ENCODE results near the gene ARFGAP3.
A peak's percentile ranks its signal among the peaks of the same experiment; 100 is the strongest.

ARFGAP3 gene

DNA sequence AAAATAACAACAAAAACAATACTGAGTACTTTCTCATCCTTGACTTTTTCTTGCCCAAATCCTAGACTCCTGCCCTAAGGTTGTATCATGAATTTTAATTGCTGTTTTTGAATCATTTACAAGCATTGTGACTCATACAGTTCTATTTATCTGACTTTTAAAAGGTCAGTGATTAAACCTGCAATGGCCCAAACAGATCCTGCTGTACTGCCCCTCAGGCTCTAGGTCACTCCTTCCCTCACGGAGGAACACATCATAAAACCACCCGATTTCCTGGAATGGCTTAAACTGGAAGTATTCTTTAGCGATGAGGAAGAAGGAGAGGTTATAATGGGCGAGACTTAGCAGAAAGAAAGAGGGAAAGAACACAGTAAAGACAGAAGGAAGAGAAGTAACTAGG is 12.3 kb downstream of the ARFGAP3 start:
- TF ChIP-seq, protein P1, sequence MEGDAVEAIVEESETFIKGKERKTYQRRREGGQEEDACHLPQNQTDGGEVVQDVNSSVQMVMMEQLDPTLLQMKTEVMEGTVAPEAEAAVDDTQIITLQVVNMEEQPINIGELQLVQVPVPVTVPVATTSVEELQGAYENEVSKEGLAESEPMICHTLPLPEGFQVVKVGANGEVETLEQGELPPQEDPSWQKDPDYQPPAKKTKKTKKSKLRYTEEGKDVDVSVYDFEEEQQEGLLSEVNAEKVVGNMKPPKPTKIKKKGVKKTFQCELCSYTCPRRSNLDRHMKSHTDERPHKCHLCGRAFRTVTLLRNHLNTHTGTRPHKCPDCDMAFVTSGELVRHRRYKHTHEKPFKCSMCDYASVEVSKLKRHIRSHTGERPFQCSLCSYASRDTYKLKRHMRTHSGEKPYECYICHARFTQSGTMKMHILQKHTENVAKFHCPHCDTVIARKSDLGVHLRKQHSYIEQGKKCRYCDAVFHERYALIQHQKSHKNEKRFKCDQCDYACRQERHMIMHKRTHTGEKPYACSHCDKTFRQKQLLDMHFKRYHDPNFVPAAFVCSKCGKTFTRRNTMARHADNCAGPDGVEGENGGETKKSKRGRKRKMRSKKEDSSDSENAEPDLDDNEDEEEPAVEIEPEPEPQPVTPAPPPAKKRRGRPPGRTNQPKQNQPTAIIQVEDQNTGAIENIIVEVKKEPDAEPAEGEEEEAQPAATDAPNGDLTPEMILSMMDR (IDR thresholded peaks at IDR 0.05; ENCODE audit: extremely low read depth, missing control alignments) = no peak
- no peak for DNase-seq (ENCODE audit: low spot score)

DNA sequence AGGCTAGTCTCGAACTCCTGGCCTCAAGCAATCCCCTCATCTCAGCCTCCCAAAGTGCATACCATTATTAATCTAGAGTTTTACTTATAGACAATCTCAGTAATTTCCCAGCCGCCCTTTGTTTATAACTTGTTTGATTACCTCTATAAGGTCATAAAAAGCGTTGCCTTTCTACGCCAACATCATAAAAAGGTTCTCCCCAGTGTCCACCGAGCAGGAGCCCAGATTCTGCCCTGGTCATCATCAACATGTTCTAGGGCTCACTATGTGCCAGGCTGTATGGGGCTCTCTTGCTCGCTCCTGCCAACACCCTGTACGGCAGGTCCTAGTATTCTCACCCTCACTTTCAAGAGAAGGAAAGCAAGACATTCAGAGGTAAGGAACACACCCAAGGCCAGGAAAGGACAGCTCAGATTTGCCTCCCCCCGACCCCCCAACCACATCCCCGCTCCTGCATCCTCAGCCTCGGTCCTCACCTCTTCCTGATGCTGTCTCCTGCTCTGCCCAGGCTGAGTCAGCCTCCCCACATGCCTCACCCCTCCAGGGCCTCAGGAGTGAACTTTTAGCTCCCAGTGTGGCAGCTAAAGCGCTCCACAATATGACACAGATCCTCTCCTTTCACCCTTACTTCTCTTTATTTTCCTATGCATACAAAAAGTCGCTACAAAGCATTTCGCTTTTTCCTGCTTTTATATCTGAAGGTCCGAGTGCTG is 14.3 kb downstream of the ARFGAP3 start:
- no peak for DNase-seq (ENCODE audit: low spot score)
- TF ChIP-seq, protein P1 (IDR thresholded peaks at IDR 0.05; ENCODE audit: extremely low read depth, missing control alignments) = no peak

DNA sequence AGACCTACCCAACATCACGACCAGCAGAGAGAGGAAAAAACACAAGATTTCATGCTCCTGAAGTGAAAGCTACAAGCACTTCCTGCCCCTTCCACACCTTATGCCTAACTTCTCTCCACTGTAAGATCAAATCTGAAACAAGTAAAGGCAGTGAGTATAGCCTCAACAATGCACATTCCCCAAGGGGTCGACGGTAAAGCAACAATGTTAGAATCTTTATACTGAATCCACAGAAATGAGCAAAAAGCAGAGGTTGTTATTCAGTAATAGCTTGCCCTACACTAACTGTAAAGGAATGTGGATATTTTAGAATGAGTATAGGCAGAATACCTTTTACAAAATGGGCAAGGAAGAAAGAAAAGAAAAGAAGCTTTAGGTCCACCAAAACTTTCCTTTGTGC is 15.6 kb downstream of the ARFGAP3 start:
- TF ChIP-seq, protein P1 (IDR thresholded peaks at IDR 0.05; ENCODE audit: extremely low read depth, missing control alignments) = no peak
- no peak for DNase-seq (ENCODE audit: low spot score)

DNA sequence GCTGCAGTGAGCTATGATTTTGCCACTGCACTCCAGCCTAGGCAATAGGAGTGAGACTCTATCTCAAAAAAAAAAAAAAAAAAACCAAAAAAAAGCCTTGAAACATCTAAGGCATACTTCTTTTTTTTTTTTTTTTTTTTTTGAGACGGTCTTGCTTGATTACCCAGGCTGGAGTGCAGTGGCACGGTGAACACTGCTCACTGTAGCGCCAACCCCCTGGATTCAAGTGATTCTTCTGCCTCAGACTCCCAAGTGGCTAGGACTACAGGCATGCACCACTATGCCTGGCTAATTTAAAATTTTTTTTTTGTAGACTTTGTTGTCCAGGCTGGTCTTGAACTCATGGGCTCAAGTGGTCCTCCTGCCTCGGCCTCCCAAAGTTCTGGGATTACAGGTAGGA is 19.5 kb downstream of the ARFGAP3 start:
- no peak for DNase-seq (ENCODE audit: low spot score)
- TF ChIP-seq, protein P1 (IDR thresholded peaks at IDR 0.05; ENCODE audit: extremely low read depth, missing control alignments) = no peak

DNA sequence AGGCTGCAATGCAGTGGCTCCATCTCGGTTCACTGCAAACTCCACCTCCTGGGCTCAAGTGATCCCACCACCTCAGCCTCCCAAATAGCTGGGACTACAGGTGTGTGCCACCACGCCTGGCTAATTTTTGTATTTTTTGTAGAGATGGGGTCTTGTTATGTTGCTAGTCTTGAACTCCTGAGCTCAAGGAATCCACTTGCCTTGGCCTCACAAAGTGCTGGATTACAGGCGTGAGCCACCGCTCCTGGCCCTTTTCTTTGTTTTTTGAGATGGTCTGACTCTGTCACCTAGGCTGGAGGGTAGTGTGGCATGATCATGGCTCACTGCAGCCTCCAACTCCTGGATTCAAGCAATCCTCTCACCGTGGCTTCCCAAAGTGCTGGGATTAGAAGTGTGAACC is 21.0 kb downstream of the ARFGAP3 start:
- no peak for DNase-seq (ENCODE audit: low spot score)
- TF ChIP-seq, protein P1 (IDR thresholded peaks at IDR 0.05; ENCODE audit: extremely low read depth, missing control alignments) = no peak

DNA sequence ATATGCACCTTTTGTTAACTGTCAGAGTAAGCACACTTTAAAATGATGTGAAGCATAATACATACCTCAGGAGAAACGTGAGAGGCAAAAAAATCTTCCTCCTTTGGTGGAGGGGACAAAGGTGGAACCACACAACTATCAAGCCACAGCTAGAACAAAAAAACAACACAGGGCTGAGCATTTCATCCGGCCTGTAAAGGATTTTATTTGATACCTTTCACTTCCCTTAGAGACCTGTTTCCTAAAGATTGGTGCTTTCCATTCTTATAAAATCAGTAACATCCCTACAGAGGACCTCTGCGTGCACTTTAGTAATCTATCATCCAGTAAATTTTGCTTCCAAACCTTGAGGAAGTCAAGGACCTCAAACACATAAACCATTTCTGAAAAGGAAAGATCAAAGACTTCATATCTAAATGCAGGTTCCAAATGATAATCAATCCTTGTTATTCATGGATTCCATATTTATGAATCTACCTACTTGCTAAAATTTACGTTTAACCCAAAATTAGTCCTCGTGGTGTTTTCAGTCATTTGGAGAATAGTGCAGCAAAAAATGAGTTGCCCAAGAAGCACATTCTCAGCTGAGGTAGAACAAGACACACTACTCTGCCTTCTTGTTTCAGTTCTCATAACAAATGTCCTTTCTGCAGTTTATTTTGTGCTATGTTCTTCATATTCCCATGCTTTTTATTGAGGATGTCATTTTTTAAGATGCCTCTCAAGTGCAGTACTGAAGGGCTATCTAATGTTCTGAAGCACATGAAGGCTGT is 22.7 kb downstream of the ARFGAP3 start:
- peak; percentile 29 for DNase-seq (ENCODE audit: low spot score)
- TF ChIP-seq, protein P1 (IDR thresholded peaks at IDR 0.05; ENCODE audit: extremely low read depth, missing control alignments) = no peak

DNA sequence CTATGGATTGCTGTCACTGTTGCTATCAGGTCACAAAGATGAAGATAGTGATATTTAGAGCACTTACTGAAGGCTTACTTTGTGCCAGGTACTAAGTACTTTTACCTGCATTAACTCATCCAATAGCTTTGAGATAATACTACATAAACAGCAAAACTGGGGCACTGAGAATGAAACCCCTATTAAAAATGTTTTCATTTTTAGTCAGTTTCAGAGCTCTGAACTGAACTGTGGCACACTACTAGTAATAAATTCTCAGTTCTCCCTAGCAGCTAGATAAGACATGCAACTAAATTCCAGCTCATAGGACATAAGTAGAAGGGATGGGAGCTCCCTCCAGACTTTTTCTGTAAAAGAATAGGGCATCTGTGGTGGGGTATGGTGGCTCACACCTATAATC is 24.0 kb downstream of the ARFGAP3 start:
- peak; percentile 27 for DNase-seq (ENCODE audit: low spot score)
- TF ChIP-seq, protein P1 (IDR thresholded peaks at IDR 0.05; ENCODE audit: extremely low read depth, missing control alignments) = no peak

All from GM20000 (cell line).